ENCODE results near the gene MUSTN1.

DNA sequence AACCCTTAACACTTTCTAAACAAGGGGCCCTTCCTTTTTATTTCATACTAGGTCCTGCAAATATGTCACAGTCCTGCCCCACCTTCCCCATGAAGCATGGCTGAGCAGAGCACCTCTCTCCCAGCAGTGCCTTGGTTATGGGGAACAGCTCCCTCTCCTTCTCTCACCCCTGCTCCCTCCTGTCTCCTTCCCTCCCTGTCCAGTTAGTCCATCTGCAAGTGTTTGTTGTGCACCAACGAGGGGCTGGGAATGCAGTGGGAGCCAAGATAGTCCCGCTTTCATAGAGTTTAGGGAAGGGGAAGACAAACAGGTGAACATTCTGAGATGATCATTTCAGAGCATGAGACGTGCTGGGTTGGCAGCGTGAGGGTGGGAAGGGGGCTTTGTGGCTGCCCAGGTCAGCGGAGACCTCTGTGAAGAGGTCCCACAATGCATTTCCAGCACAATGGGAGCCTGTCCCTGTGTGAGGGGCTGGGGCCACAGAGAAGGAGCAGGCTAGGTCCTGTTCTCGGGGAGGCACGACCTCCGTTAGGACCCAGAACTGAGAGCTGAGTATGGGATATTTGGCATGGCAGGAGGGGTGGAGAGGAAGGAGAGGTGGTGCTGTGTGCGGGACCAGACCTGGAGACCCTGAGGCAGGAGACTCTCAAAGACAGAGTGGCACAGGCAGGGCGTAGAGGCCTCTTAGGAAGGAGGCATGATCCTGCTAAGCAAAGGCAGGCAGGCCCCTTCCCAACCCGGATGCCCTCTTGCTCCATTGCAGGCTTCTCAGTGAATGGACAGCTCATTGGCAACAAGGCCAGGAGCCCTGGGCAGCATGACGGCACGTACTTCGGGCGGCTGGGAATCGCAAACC, 45.7 kb downstream of the MUSTN1 start:
- TF ChIP-seq ZNF274 (IDR thresholded peaks at IDR 0.05; ENCODE audit: low read depth, low read length) (no peak), YY1 (IDR thresholded peaks at IDR 0.05; ENCODE audit: insufficient read depth, insufficient read length) (no peak), SUZ12 (IDR thresholded peaks at IDR 0.05; ENCODE audit: extremely low read depth, insufficient read depth, insufficient read length) (no peak)

Measured in NT2/D1 (cell line).